Rectal smooth muscle tissue (tissue), 1 donor: ENCODE results near the gene PI16.
"Not testable (repeated sequence)": the region's sequence is repeated elsewhere in the genome, so short reads cannot be mapped to it uniquely, and the experiment has no call there.

Source experiments
- H3K27ac ChIP-seq: one replicate; pipeline ENCODE4 v1.7.0; 2013; ENCODE audit warnings: low read depth, low read length, inconsistent platforms
- H3K27me3 ChIP-seq: one replicate; pipeline ENCODE4 v1.7.0; 2013; ENCODE audit warnings: low read length; ENCODE audit not compliant: control insufficient read depth, insufficient read depth
- H3K36me3 ChIP-seq: one replicate; pipeline ENCODE4 v1.7.0; 2013; ENCODE audit warnings: low read length; ENCODE audit not compliant: control insufficient read depth, insufficient read depth
- H3K4me1 ChIP-seq: one replicate; pipeline ENCODE4 v1.7.0; 2013; ENCODE audit warnings: low read length; ENCODE audit not compliant: control insufficient read depth, insufficient read depth
- H3K4me3 ChIP-seq: one replicate; pipeline ENCODE4 v1.7.0; 2013; ENCODE audit warnings: low read length
- H3K9ac ChIP-seq: one replicate; pipeline ENCODE4 v1.7.0; 2013; ENCODE audit warnings: low read length

PI16 gene

DNA sequence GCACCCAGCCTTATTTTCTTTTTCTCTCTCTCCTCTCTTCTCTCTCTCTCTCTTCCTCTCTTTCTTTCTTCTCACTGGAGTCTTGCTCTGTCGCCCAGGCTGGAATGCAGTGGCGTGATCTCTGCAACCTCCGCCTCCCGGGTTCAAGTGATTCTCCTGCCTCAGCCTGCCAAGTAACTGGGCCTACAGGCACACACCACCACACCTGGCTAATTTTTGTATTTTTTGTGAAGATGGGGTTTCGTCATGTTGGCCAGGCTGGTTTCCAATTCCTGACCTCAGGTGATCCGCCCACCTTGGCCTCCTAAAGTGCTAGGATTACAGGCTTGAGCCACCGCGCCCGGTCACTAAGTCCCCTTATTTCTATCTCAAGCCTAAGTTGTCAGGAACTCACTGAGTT, 5.5 kb upstream of the PI16 start:
- not testable (repeated sequence) for H3K4me3 ChIP-seq, H3K27ac ChIP-seq, H3K9ac ChIP-seq, H3K4me1 ChIP-seq, H3K36me3 ChIP-seq, H3K27me3 ChIP-seq

DNA sequence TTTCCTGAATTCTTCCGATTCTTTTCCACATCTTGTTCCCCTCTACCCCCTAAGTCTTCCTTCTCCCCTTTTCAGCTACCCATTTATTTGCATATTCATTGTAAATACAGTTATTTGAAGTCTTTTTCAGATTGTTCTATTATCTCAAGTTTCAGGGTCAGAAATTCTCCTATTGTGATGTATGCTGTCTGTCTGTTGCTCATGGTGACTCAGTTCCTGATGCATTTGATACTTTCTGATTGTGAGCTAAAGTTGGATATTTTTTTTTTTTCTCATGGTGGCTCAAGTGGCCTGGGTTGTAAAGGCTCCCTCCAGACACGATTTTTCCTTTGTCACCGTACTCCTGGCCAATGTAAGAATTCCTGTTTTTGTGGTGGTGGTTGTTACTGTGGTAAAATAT, 4.9 kb upstream of the PI16 start:
- Histone ChIP-seq H3K4me1 (no peaks in the 10 kb centered on the region), H3K27ac (no peak overlapping the region)

DNA sequence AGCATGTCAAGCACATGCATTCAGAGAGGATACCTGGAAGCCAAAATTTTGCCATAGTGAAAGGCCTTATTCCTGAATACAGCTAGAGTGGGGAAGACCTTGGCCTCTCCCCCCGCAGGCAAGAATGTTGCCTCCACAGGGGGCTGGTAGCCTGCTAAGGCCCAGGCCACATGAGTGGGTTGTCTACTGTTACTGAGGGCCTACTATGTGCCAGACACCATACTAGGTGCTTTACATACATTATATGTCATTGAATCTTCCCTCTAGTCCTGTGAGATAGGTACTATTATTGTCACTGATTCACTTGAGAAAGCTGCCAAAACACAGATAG, 642 bp upstream of the PI16 start:
- H3K27ac ChIP-seq, result no peak overlapping the region
- H3K27me3 ChIP-seq, result no peaks in the 10 kb centered on the region
- H3K36me3 ChIP-seq, result no peaks in the 10 kb centered on the region
- H3K4me1 ChIP-seq, result no peaks in the 10 kb centered on the region
- no peak overlapping the region for H3K4me3 ChIP-seq
- no peak overlapping the region for H3K9ac ChIP-seq

More for the DNA sequence above, 4.9 kb upstream of the PI16 start:
- Histone ChIP-seq H3K4me3 (no peak overlapping the region), H3K36me3 (no peaks in the 10 kb centered on the region), H3K27me3 (no peaks in the 10 kb centered on the region), H3K9ac (no peak overlapping the region)

DNA sequence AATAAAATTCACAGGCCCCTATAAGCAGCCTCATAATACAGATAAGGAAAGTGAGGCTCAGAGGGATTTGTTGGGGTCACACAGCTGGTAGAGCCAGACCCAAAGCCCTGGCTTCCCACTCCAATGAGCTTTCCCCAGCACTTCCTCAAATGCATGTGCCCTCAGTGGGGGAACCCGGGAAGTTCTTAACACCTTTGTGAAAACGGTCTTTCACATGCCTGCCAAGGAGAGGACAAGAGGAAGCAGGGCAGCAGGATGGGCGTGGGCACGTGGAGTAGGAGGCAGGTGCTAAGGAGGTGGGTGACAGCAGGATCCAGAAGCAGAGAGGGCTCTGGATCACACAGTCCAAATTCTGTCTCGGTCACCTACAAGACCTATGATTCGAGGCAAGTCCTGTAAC, 598 bp downstream of the PI16 start:
- H3K27ac ChIP-seq, result no peak overlapping the region
- no peak overlapping the region for H3K9ac ChIP-seq
- H3K4me3 ChIP-seq, result no peak overlapping the region
- no peaks in the 10 kb centered on the region for H3K27me3 ChIP-seq
- no peaks in the 10 kb centered on the region for H3K36me3 ChIP-seq
- H3K4me1 ChIP-seq, result no peaks in the 10 kb centered on the region

DNA sequence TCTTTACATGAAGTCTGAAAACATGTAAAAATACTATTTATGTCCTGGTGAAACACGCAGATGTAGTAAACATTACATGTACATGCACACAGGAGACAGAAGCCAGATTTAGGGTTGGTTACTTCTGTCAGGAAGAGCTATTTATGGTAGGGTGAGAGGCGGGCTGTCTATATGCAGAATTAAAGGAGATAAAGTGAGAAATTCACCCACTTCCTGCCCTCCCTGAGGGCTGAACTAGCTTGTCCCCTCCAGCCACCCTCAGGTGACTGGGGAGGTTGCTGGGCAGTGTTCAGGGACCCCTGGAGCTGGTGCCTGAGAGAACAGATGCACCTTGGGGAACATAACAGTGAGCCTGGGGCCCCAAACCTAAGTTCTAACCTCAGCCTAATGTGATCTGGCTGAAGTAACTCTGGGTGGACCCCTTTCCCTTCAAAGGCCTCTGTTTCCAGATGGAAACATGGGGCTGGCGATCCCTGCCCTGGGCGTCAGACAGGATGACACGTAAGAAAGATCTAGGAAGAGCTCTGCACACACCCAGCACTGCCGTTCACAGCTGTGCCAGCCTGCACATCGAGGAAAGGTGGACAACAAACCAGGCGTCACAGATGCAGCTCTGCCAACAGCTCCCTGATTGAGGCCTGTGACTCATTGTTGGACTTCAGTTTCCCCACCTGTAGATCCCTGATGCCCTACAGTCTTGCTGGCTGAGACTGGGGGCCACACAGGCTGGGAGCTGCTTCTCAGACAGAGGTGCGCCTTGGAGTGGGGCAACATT, 1.3 kb downstream of the PI16 start:
- no peaks in the 10 kb centered on the region for H3K4me1 ChIP-seq
- H3K9ac ChIP-seq, result no peak overlapping the region
- H3K36me3 ChIP-seq, result no peaks in the 10 kb centered on the region
- no peaks in the 10 kb centered on the region for H3K27me3 ChIP-seq
- no peak overlapping the region for H3K27ac ChIP-seq
- no peak overlapping the region for H3K4me3 ChIP-seq

DNA sequence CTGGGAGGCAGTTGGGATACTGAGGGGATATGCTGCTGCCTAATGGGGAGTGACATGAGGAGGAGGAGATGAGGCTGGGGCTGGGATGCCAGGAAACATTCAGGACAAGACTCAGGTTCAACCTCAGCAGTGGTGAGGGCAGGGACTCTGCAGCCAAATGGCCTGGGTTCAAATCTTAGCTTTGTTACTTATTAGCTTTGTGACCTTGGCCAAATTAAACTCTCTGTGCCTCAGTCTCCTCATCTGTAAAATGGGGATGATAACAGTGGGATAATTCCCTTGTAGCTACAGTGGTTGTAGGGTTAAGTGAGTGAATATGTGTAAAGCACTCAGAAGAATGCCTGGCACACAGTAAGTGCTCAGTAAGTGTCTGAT, 1.9 kb downstream of the PI16 start:
- no peak overlapping the region for H3K27ac ChIP-seq

DNA sequence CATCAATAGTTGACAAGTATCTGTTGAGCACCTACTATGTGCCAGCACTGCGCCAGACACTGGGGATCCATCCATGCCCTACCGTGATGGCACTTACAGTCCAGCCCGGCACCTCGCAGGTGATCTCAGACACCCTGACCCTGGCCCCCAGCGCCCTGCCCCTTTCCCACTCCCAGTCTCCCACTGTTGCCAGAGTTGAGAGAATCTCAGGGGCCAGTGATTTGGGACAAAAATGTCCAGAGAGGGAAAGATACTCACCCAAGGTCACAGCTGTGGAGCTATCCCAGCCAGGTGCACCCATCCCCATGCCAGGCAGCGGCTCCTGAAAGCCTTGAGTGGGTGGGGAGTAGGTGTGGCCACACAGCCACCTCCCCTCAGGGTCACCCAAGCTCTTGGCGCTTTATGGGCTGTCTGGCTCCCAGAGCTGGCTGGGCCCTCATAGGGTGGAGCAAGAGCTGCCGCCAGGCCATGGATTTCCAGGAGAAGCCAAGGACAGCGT, 3.3 kb downstream of the PI16 start:
- no peaks in the 10 kb centered on the region for H3K36me3 ChIP-seq
- no peak overlapping the region for H3K4me3 ChIP-seq
- H3K4me1 ChIP-seq, result no peaks in the 10 kb centered on the region
- H3K27me3 ChIP-seq, result no peaks in the 10 kb centered on the region
- no peak overlapping the region for H3K27ac ChIP-seq
- H3K9ac ChIP-seq, result no peak overlapping the region

More for the DNA sequence above, 1.9 kb downstream of the PI16 start:
- Histone ChIP-seq H3K9ac (no peak overlapping the region), H3K27me3 (no peaks in the 10 kb centered on the region), H3K4me1 (no peaks in the 10 kb centered on the region), H3K4me3 (no peak overlapping the region), H3K36me3 (no peaks in the 10 kb centered on the region)

DNA sequence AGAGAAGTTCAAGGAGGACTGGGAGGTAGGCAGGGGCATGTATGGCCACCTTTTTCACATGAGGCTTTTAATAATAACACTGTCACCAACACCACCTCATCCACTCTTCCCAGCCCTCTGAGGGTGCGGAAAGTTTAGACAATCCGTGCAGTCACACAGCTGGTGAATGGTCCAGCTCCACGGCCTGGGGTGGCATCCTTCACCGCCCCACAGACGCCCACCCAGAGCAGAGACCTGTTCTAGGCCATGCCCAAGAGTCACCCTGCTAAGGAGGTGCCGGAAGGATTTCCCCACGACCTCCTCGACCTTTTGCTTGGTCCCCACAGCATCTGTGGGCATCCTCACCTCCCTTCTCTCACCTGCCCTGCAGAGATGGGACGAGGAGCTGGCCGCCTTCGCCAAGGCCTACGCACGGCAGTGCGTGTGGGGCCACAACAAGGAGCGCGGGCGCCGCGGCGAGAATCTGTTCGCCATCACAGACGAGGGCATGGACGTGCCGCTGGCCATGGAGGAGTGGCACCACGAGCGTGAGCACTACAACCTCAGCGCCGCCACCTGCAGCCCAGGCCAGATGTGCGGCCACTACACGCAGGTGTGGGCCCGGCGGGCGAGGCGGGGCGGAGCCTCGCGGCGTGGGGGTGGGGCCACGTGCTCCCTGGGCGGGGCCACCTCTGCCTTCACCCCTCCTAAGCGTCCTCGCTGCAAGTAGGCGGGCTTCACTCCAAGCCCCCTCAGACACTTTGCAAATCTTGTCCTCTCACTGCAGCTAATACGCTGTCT, 4.4 kb downstream of the PI16 start:
- no peaks in the 10 kb centered on the region for H3K27me3 ChIP-seq

DNA sequence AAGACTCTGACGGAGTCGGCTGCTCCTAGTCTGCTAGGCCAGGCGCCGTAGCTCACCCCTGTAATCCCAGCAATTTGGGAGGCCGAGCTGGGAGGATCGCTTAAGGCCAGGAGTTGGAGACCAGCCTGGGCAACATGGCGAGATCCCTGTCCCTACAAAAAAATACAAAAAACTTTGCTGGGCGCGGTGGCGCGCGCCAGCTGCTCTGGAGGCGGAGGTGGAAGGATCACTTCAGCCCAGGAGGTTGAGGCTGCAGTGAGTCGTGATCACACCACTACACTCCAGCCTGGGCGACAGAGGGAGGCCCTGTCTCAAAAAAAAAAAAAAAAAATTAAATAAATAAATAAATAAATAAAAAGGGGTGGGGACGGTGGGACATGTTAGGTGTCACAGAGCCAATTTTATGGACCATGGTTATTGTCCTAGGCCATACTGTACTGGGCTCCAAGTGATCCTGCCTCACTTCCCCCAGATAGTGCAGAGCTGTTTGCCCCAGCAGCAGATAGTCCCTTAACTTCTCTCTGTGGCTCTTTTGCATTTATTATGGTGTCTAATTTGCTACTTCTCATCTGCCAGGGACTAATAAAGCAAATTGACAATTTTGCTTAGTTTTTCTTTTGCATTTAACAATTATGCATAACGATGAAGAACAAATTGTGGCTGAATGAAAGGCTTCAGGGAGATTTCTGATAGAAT, 5.2 kb downstream of the PI16 start:
- Histone ChIP-seq H3K4me1 (no peaks in the 10 kb centered on the region), H3K27me3 (no peaks in the 10 kb centered on the region), H3K27ac (no peak overlapping the region), H3K4me3 (no peak overlapping the region), H3K36me3 (no peaks in the 10 kb centered on the region), H3K9ac (no peak overlapping the region)

More for the DNA sequence above, 4.4 kb downstream of the PI16 start:
- Histone ChIP-seq H3K36me3 (no peaks in the 10 kb centered on the region), H3K9ac (no peak overlapping the region), H3K4me1 (no peaks in the 10 kb centered on the region), H3K27ac (no peak overlapping the region), H3K4me3 (no peak overlapping the region)

DNA sequence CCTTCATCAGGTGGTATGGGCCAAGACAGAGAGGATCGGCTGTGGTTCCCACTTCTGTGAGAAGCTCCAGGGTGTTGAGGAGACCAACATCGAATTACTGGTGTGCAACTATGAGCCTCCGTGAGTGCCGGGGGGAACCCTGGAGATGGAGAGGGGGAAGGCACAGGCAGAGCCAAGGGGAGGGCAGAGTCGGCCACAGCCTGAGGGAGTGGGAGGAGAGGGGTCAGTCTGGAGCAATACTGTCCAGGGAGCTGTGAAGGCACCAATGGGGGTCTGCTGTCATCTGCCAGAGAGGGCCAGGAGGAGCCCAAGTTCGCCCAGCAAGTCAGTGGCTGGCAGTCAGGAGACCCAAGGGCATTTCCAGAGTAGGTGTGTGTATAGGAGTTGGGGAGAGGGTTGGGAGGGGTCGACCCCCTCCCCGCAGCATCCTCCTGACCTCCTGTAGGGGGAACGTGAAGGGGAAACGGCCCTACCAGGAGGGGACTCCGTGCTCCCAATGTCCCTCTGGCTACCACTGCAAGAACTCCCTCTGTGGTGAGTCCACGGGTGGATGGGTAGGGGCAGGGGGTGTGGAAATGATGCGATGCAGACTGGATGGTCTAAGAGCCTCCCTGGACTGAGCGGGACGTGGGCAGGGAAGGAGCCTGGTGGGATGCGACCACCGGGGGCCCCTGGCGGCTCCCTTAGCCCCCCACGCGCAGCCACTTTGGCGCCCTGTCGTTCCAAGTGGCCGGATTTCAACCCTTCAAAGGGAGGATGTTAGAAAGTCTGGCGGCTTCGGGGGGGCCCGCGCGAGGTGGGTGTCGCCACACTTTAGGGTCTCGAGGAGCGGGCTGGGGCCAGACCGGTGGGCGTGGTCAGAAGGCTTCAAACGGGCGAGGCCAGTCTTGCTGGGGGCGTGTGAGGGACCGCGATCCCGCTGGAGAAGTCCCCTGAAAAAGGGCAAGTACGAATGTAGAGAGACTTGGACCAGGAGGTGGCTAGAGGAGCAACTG, 7.2 kb downstream of the PI16 start:
- H3K4me3 ChIP-seq, result no peak overlapping the region
- no peak overlapping the region for H3K9ac ChIP-seq
- H3K27me3 ChIP-seq, result no peaks in the 10 kb centered on the region
- H3K27ac ChIP-seq, result no peak overlapping the region
- H3K4me1 ChIP-seq, result no peaks in the 10 kb centered on the region
- H3K36me3 ChIP-seq, result no peaks in the 10 kb centered on the region

DNA sequence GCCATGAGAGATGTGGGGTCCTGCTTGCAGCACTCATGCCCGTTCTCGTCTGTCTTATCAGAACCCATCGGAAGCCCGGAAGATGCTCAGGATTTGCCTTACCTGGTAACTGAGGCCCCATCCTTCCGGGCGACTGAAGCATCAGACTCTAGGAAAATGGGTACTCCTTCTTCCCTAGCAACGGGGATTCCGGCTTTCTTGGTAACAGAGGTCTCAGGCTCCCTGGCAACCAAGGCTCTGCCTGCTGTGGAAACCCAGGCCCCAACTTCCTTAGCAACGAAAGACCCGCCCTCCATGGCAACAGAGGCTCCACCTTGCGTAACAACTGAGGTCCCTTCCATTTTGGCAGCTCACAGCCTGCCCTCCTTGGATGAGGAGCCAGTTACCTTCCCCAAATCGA, 8.3 kb downstream of the PI16 start:
- H3K36me3 ChIP-seq, result peaks cover 8% of the 10 kb centered on the region
- no peak overlapping the region for H3K27ac ChIP-seq
- no peaks in the 10 kb centered on the region for H3K4me1 ChIP-seq
- H3K4me3 ChIP-seq, result no peak overlapping the region
- no peak overlapping the region for H3K9ac ChIP-seq
- no peaks in the 10 kb centered on the region for H3K27me3 ChIP-seq
